ENCODE data around the gene DIP2C. TPM values are rescaled to one million over a fixed set of nuclear protein-coding genes. Genes with fewer than 3 reads are reported as not detected.

The DIP2C gene
- total RNA-seq, 1 donor from 2014 or later = 52.6 TPM

GRCh38 chr10:506451-507354 lies 182.8 kb downstream of the DIP2C start:
- Mint-ChIP-seq H3K27me3 (ENCODE audit: unreplicated experiment) (peaks cover 21% of the 10 kb centered on the region), H3K4me1 (ENCODE audit: low read depth, unreplicated experiment) (peaks cover 31% of the 10 kb centered on the region), H3K4me3 (ENCODE audit: unreplicated experiment) (no peak overlapping the region), H3K9me3 (ENCODE audit: unreplicated experiment) (peaks cover 19% of the 10 kb centered on the region), H3K36me3 (ENCODE audit: unreplicated experiment) (peaks cover 16% of the 10 kb centered on the region), H3K27ac (ENCODE audit: unreplicated experiment) (no peak overlapping the region)
- TF ChIP-seq CTCF (IDR thresholded peaks at IDR 0.05; ENCODE audit: partially characterized antibody, unreplicated experiment) = no peak
- DNase-seq = no peak

- Mint-ChIP-seq H3K4me3 (ENCODE audit: unreplicated experiment) (no peak overlapping the region), H3K27ac (ENCODE audit: unreplicated experiment) (no peak overlapping the region), H3K36me3 (ENCODE audit: unreplicated experiment) (peaks cover 16% of the 10 kb centered on the region), H3K9me3 (ENCODE audit: unreplicated experiment) (peaks cover 16% of the 10 kb centered on the region), H3K4me1 (ENCODE audit: low read depth, unreplicated experiment) (peaks cover 20% of the 10 kb centered on the region), H3K27me3 (ENCODE audit: unreplicated experiment) (peaks cover 21% of the 10 kb centered on the region)
- no peak for TF ChIP-seq CTCF (IDR thresholded peaks at IDR 0.05; ENCODE audit: partially characterized antibody, unreplicated experiment)
- no peak for DNase-seq
Measured at GRCh38 chr10:505419-505818, 184.0 kb downstream of the DIP2C start.

GRCh38 chr10:504806-505205 lies 184.7 kb downstream of the DIP2C start:
- Mint-ChIP-seq H3K4me1 (ENCODE audit: low read depth, unreplicated experiment) (peaks cover 14% of the 10 kb centered on the region), H3K27me3 (ENCODE audit: unreplicated experiment) (peaks cover 18% of the 10 kb centered on the region), H3K9me3 (ENCODE audit: unreplicated experiment) (peaks cover 14% of the 10 kb centered on the region), H3K36me3 (ENCODE audit: unreplicated experiment) (peaks cover 16% of the 10 kb centered on the region), H3K27ac (ENCODE audit: unreplicated experiment) (no peak overlapping the region), H3K4me3 (ENCODE audit: unreplicated experiment) (no peak overlapping the region)
- TF ChIP-seq CTCF (IDR thresholded peaks at IDR 0.05; ENCODE audit: partially characterized antibody, unreplicated experiment) = no peak
- DNase-seq = no peak

- Mint-ChIP-seq H3K36me3 (ENCODE audit: unreplicated experiment) (peaks cover 16% of the 10 kb centered on the region), H3K9me3 (ENCODE audit: unreplicated experiment) (peaks cover 15% of the 10 kb centered on the region), H3K4me3 (ENCODE audit: unreplicated experiment) (no peak overlapping the region), H3K4me1 (ENCODE audit: low read depth, unreplicated experiment) (peaks cover 11% of the 10 kb centered on the region), H3K27ac (ENCODE audit: unreplicated experiment) (no peak overlapping the region), H3K27me3 (ENCODE audit: unreplicated experiment) (peaks cover 16% of the 10 kb centered on the region)
- DNase-seq = no peak
- TF ChIP-seq CTCF (IDR thresholded peaks at IDR 0.05; ENCODE audit: partially characterized antibody, unreplicated experiment) = no peak
Measured at GRCh38 chr10:504121-504611, 185.3 kb downstream of the DIP2C start.

- H3K4me1 Mint-ChIP-seq (ENCODE audit: low read depth, unreplicated experiment) = peaks cover 10% of the 10 kb centered on the region
- no peak overlapping the region for H3K27ac Mint-ChIP-seq (ENCODE audit: unreplicated experiment)
- H3K4me3 Mint-ChIP-seq (ENCODE audit: unreplicated experiment) = no peak overlapping the region
- no peak for TF ChIP-seq CTCF (IDR thresholded peaks at IDR 0.05; ENCODE audit: partially characterized antibody, unreplicated experiment)
- peaks cover 9% of the 10 kb centered on the region for H3K27me3 Mint-ChIP-seq (ENCODE audit: unreplicated experiment)
- DNase-seq = no peak
- peaks cover 5% of the 10 kb centered on the region for H3K9me3 Mint-ChIP-seq (ENCODE audit: unreplicated experiment)
- H3K36me3 Mint-ChIP-seq (ENCODE audit: unreplicated experiment) = peaks cover 8% of the 10 kb centered on the region
Measured at GRCh38 chr10:501596-501995, 187.9 kb downstream of the DIP2C start.

Data from glutamatergic neuron (in vitro differentiated cells).